ENCODE data around the gene RNASE2.
"Not testable (repeated sequence)": the region's sequence is repeated elsewhere in the genome, so short reads cannot be mapped to it uniquely, and the experiment has no call there.

RNASE2 gene

GRCh38 chr14:20954736-20955537, at the start of gene RNASE2:
TSS of gene RNASE2 (plus strand) at chr14:20955487. CDS start at chr14:20955772, 285 bp downstream.
- not testable (repeated sequence) for DNase-seq

DNA sequence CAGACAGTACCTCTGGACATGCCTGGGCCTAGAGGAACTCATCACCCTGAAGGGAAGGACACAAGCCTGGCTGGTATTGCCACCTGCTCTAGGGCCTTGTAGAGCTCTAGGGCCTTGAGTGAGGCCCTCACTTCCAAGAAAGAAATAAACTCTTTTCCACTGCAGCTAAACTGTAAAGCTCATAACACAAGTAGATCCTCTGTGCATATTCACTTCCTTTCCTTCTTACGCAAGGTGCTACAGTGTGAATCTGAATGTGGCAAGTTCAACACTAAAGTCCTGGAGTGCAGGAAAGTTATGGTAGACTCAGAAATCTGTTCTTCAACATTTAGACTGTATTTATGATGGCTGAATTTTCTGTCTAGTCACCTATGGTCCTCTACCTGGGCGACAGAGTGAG, 49.6 kb upstream of the RNASE2 start:
- no peak for DNase-seq

DNA sequence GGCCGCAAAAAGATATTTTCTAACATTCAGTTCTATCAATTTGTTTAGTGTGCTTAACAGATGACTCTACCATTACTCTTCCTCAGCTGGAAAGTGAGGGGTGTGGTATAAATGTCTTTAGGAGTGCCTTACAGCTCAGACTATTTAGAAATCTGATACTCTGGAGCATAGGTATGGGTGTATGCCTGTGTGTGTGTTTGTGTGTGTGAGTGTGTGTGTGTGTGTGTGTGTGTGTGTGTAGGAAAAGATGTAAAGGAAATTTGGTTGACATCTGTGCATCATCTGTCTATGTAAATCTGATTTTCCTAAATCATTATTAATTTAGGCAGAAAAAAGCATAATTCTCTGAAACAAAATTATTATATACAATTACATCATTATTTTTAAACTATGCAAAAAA, 48.1 kb upstream of the RNASE2 start:
- no peak for DNase-seq

- not testable (repeated sequence) for DNase-seq
Observed at GRCh38 chr14:20910822-20911221, 44.5 kb upstream of the RNASE2 start.

DNA sequence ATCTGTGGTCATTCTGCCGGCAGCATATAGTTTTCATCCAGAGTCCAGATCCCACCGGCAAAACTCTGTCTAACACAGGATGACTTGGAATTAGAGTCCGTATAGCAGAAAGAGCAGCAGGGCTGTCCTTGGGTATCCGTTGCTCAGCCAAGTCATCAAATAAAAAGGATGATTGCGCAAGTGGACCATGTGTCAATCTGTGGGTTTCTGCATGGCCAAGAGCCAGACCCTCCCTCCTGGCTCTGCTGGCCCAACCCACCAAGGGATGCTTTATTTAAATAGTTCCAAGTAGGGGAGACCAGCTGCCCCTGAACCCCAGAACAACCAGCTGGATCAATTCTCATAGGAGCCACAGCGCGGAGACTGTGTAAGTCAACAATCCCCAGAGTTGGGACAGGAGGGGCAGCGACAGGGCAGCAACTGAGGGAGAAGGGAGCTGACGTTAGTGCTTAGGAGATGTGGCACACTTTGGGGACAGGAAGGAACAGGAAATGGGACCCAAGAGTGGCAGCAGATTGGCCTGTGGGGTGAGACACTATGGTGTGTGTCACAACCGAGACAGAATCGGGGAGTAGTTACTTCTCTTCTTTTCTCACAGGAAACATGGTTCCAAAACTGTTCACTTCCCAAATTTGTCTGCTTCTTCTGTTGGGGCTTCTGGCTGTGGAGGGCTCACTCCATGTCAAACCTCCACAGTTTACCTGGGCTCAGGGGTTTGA, 36.1 kb upstream of the RNASE2 start:
- DNase-seq, result not testable (repeated sequence)

DNA sequence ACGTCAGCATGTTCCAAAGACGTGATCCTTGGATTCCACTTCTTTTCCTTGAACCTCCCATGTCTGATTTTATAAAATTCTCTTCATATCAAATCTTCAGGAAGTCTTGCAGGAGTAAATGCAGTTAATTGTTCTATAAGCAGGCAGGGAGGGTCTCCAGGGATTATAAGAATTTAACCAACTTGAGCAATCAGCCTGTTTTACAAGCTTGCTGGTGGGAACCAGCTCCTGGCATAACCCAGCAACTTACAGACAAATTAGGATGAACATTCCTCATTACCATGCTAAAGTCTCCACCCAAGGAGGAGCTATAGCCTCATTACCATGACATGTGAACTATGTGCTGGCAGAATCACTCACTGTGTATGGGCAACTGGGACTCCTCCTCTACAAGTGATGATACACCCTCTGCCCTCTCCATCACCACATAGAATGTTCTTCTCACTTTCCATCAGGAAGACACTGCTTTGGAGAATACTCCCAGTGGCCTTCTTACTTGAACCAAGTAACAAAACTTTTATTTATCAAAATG, 31.5 kb upstream of the RNASE2 start:
- not testable (repeated sequence) for DNase-seq

- peak; percentile 8 for DNase-seq
Observed at GRCh38 chr14:20934148-20934762, 21.0 kb upstream of the RNASE2 start.

GRCh38 chr14:20935303-20935984, 19.8 kb upstream of the RNASE2 start:
- no peak for DNase-seq

- not testable (repeated sequence) for DNase-seq
Observed at GRCh38 chr14:20945146-20945545, 10.1 kb upstream of the RNASE2 start.

DNA sequence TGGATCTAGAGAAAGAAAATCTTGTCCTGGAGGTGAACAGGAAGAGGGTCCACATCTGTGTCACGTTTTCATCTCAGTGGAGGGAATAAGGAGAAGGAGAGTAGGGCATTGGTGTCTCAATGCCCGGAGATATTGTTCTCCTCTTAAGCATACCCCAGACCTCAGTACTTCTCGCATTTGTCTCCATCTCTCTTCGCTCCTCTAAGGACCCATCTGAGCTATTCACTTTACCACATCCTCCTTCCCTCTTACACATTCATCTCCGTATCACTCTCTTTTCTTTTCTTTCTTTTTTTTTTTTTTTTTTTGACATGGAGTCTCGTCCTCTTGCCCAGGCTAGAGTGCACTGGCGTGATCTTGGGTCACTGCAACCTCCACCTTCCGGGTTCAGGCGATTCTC, 8.6 kb upstream of the RNASE2 start:
- not testable (repeated sequence) for DNase-seq

GRCh38 chr14:20955538-20955873, 219 bp downstream of the RNASE2 start:
- not testable (repeated sequence) for DNase-seq

DNA sequence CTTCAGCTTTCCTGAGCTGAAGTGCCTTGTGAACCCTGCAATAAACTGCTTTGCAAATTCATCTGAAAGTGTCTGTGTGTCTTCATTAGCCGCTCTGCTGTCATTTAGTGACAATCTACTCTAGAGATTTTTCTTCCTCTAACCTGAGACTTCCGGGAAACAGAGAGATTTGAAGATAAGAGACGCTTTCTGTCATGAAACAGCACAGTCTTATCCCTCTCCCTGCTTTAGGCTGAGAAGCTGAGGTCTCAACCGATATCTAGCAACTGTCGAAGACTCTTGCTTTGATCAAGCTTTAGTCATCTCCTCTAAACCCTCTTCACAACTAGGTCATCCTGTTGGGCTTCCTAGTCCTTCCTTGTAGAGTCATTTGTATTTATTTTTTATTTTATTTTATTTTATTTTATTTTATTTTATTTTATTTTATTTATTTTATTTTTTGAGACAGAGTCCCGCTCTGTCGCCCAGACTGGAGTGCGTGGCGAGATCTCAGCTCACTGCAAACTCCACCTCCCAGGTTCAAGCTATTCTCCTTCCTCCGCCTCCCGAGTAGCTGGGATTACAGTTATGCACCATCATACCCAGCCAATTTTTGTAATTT, 1.2 kb downstream of the RNASE2 start:
- no peak for DNase-seq

- DNase-seq, result not testable (repeated sequence)
Observed at GRCh38 chr14:20958946-20959345, 3.7 kb downstream of the RNASE2 start.

DNA sequence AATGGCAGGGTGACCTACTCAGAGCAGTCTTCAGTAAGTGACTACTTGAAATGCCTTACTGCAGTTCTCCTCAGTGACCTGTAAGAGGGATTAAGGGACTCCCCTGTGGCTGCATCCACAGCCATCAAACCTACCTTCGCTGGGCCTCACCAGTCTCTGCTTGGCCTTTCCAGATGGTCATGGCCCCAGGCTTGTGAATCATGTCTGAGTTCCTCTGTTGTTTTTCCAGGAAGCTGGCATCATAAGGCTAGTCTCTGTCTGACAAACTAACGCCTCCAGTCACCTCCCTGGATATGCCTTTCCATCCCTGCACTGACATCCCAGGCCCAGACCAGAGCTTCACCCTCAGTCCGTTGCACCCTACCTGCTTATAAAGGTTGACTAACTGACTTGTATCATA, 14.0 kb downstream of the RNASE2 start:
- no peak for DNase-seq

- no peak for DNase-seq
Observed at GRCh38 chr14:20970647-20970982, 15.3 kb downstream of the RNASE2 start.

- peak; percentile 79 for DNase-seq
Observed at GRCh38 chr14:20970983-20971704, 15.9 kb downstream of the RNASE2 start.

DNA sequence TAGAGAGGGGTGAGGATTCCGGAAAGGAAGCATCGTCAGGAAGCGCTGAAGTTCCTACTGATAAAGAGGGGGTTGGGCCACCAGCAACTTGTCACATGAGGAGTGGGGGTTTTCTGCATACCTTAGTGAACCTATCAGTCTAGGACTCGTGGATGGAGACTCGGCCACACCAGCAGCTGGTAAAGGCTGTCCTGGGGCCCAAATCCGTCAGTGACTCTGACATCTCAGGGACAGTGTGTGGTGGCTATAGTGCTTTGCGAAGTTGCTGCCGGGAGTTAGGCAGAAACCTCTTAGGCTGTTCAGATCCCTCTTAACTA, 16.4 kb downstream of the RNASE2 start:
- DNase-seq, result no peak

DNA sequence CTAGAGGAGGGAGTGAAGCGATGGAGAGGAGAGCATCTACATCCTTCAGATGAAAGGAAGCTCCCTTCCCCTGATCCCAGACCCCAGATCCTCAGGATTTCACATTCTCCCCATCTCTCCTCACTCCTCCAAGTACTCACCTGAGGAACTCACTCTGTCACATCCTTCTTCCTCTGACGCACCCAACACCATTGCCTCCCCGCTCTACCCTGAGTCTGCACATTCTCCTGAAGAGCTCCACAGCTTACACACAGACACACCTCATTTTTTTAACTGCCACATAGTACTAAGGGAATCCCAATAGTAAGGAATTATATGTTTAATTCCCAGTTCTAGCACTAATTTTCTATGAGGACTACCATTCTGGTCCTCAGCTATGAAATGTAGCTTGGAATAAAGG, 18.2 kb downstream of the RNASE2 start:
- no peak for DNase-seq

DNA sequence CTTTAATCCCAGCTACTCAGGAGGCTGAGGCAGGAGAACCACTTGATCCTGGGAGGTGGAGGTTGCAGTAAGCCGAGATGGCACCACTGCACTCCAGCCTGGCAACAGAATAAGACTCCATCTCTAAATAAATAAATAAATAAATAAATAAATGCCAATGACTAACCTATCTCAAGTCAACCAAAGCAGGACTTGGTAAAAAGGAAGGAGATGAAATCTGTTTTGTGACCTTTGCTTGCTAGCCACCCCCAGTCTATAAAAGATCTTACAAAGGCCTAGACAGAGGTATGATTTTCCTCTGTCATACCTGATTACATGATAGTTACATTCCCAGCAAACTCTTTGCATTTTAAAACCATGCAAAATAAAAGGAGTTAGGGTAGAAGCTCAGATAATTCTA, 21.0 kb downstream of the RNASE2 start:
- DNase-seq, result no peak

- no peak for DNase-seq
Observed at GRCh38 chr14:20978687-20979086, 23.4 kb downstream of the RNASE2 start.

DNA sequence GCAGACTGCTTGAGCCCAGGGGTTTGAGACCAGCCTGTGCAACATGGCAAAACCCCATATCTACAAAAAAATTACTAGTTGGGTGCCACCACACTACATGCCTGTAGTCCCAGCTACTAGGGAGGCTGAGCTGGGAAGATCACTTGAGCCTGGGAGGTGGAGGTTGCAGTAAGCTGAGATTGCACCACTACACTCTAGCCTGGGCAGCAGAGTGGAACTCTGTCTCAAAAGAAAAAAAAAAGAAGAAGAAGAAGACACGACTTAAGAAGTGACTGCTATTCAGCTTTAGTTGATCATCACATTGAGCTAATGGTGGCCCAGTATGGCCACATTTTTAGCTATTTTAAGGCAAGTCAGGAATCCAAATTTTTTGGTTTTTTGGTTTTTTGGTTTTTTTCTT, 25.6 kb downstream of the RNASE2 start:
- no peak for DNase-seq
